ENCODE data around the gene LAIR1. TPM values are rescaled to one million over a fixed set of nuclear protein-coding genes. Genes with fewer than 3 reads are reported as not detected.

LAIR1 gene
- total RNA-seq, 1 donor from 2014 or later, result not detected

GRCh38 chr19:54357381-54357780 lies 7.3 kb downstream of the LAIR1 start:
- TF ChIP-seq CTCF (IDR thresholded peaks at IDR 0.05), result no peak
- Mint-ChIP-seq H3K4me3 (ENCODE audit: unreplicated experiment) (no peak overlapping the region), H3K9me3 (ENCODE audit: unreplicated experiment) (no peaks in the 10 kb centered on the region), H3K36me3 (ENCODE audit: unreplicated experiment) (no peaks in the 10 kb centered on the region), H3K27ac (ENCODE audit: unreplicated experiment) (no peak overlapping the region), H3K27me3 (ENCODE audit: unreplicated experiment) (no peaks in the 10 kb centered on the region), H3K4me1 (ENCODE audit: unreplicated experiment) (no peaks in the 10 kb centered on the region)
- no peak for DNase-seq (ENCODE audit: extremely low spot score, unreplicated experiment)

- no peak for TF ChIP-seq CTCF (IDR thresholded peaks at IDR 0.05)
- H3K9me3 Mint-ChIP-seq (ENCODE audit: unreplicated experiment), result no peaks in the 10 kb centered on the region
- no peaks in the 10 kb centered on the region for H3K27me3 Mint-ChIP-seq (ENCODE audit: unreplicated experiment)
- no peaks in the 10 kb centered on the region for H3K36me3 Mint-ChIP-seq (ENCODE audit: unreplicated experiment)
- DNase-seq (ENCODE audit: extremely low spot score, unreplicated experiment), result no peak
- H3K4me1 Mint-ChIP-seq (ENCODE audit: unreplicated experiment), result no peaks in the 10 kb centered on the region
- H3K4me3 Mint-ChIP-seq (ENCODE audit: unreplicated experiment), result no peak overlapping the region
- no peak overlapping the region for H3K27ac Mint-ChIP-seq (ENCODE audit: unreplicated experiment)
Observed at GRCh38 chr19:54356444-54357056, 8.2 kb downstream of the LAIR1 start.

- Mint-ChIP-seq H3K4me1 (ENCODE audit: unreplicated experiment) (no peaks in the 10 kb centered on the region), H3K36me3 (ENCODE audit: unreplicated experiment) (no peaks in the 10 kb centered on the region), H3K4me3 (ENCODE audit: unreplicated experiment) (no peak overlapping the region), H3K27me3 (ENCODE audit: unreplicated experiment) (no peaks in the 10 kb centered on the region), H3K9me3 (ENCODE audit: unreplicated experiment) (no peaks in the 10 kb centered on the region), H3K27ac (ENCODE audit: unreplicated experiment) (no peak overlapping the region)
- DNase-seq (ENCODE audit: extremely low spot score, unreplicated experiment), result no peak
- TF ChIP-seq CTCF (IDR thresholded peaks at IDR 0.05), result no peak
Observed at GRCh38 chr19:54355675-54356074, 9.1 kb downstream of the LAIR1 start.

GRCh38 chr19:54354761-54355160 lies 10.0 kb downstream of the LAIR1 start:
- no peaks in the 10 kb centered on the region for H3K4me1 Mint-ChIP-seq (ENCODE audit: unreplicated experiment)
- H3K4me3 Mint-ChIP-seq (ENCODE audit: unreplicated experiment), result no peak overlapping the region
- no peaks in the 10 kb centered on the region for H3K9me3 Mint-ChIP-seq (ENCODE audit: unreplicated experiment)
- no peaks in the 10 kb centered on the region for H3K36me3 Mint-ChIP-seq (ENCODE audit: unreplicated experiment)
- H3K27ac Mint-ChIP-seq (ENCODE audit: unreplicated experiment), result no peak overlapping the region
- H3K27me3 Mint-ChIP-seq (ENCODE audit: unreplicated experiment), result no peaks in the 10 kb centered on the region
- no peak for TF ChIP-seq CTCF (IDR thresholded peaks at IDR 0.05)
- DNase-seq (ENCODE audit: extremely low spot score, unreplicated experiment), result no peak

DNA sequence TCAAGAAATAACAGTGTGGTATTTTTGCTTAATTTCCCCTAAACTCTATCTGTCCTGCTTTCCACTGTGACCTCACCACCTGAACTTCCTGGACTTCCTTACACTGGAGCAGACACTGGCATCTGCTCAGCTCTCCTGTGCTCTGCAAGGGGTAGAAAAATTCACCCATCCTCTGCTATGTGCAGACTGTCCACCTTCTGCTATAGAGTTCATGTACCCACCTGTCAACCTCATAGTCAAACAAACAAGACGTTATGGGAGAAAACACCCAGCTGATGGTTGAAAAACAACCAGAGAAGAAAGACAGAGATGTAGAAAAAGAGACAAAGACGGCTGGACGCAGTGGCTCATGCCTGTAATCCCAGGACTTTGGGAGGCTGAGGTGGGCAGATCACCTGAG lies 12.2 kb downstream of the LAIR1 start:
- H3K27ac Mint-ChIP-seq (ENCODE audit: unreplicated experiment), result no peak overlapping the region
- no peak for DNase-seq (ENCODE audit: extremely low spot score, unreplicated experiment)
- H3K4me1 Mint-ChIP-seq (ENCODE audit: unreplicated experiment), result no peaks in the 10 kb centered on the region
- H3K9me3 Mint-ChIP-seq (ENCODE audit: unreplicated experiment), result no peaks in the 10 kb centered on the region
- H3K36me3 Mint-ChIP-seq (ENCODE audit: unreplicated experiment), result no peaks in the 10 kb centered on the region
- TF ChIP-seq CTCF (IDR thresholded peaks at IDR 0.05), result no peak
- H3K27me3 Mint-ChIP-seq (ENCODE audit: unreplicated experiment), result no peaks in the 10 kb centered on the region
- no peak overlapping the region for H3K4me3 Mint-ChIP-seq (ENCODE audit: unreplicated experiment)

All from osteocyte (in vitro differentiated cells).